Heart left ventricle (tissue), 13 donors: Measurements from ENCODE around the gene HS3ST5.
"Not testable (repeated sequence)": the region's sequence is repeated elsewhere in the genome, so short reads cannot be mapped to it uniquely, and the experiment has no call there.

ENCODE experiments used
- CTCF ChIP-seq, 12 donors: fragments of 200-600 bp; sonication (generic) in 4 of 12; IDR thresholded peaks; one replicate each; pipeline versions ENCODE4 v1.5.0 to v1.8.0; 2018 to 2022; ENCODE audit warnings: antibody characterized with exemption in 12 of 12, mild to moderate bottlenecking in 5 of 12
- POLR2A ChIP-seq, 2 donors: fragments of 450-650 bp; IDR thresholded peaks; one replicate each; pipeline ENCODE4 v1.6.1; 2017; ENCODE audit warnings: antibody characterized with exemption in 2 of 2, mild to moderate bottlenecking in 2 of 2, moderate library complexity in 2 of 2
- donor health status: ischemic (EF 13 %, LVEDD 7.1; RV severe dilation, severe dysfunction).
- donor health status: DM: no; HTN: yes; CAD: no.
- donor health status: DM: no; HTN: no; CAD: no.
- donor health status: ischemic (EF 25% LVEDD 6.9; RV normal size, moderate dysfunction).
- donor health status: ischemic (EF 25% LVEDD 5.7; RV mildly dilated, moderate dysfunction).
- donor health status: ischemic (EF 35%, LVEDD 5.7; RV mildly dilated, moderate dysfunction).
- donor health status: nonischemic (EF 11% LVEDD 7.7; RV severe dilation, severe dysfunction).
- donor health status: DM: yes; HTN: yes; CAD: no.
- donor health status: PGD.
- donor health status: ischemic (EF 29% LVEDD 5.4; RV normal size, mild dysfunction).
- donor health status: nonischemic (EF 23%, LVEDD 6.1; RV moderate dilation, normal function).

DNA sequence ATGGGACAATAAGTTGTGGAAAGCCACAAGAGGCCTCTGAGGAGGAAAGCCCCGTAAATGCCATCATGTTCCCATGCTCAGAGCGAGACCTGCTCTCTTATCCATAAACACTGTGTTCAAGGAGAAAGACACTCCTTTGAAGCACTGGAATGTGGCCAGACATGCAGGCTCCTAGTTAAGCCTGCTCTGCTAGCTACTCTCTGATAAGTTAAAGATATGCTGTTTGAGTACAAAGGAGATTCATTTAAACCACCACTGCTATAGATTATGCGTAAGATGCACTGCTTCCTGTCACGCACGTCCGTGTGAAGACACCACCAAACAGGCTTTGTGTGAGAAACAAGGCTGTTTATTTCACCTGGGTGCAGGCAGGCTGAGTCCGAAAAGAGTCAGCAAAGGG lies 331.3 kb downstream of the HS3ST5 start:
- TF ChIP-seq POLR2A, CTCF (IDR thresholded peaks at IDR 0.05): not testable (repeated sequence)
